DMS53 (cell line): ENCODE measurements around the gene PDCD4.

Experiments used
- DNase-seq: peaks from one replicate; lab custom pipeline; 2025; lab: John Stamatoyannopoulos, UW

PDCD4 gene

DNA sequence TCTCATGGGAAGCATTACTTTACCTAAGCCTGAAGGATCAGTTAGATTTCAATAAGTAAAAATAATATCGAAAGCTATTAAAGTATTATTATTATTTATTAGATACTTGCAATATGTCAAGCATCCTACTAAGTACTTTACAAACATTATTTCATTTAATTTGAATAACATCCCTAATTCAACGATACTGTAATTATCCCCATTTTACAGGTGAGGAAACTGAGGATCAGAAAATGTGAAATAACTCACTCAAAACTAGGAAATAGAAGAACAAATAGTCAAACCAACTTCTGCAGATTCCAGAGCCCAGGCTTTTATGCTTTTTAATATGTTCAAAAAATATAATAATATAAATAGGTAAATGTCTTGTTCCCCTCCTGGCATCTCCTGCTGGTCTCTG lies 10.3 kb upstream of the PDCD4 start:
- no peak for DNase-seq

DNA sequence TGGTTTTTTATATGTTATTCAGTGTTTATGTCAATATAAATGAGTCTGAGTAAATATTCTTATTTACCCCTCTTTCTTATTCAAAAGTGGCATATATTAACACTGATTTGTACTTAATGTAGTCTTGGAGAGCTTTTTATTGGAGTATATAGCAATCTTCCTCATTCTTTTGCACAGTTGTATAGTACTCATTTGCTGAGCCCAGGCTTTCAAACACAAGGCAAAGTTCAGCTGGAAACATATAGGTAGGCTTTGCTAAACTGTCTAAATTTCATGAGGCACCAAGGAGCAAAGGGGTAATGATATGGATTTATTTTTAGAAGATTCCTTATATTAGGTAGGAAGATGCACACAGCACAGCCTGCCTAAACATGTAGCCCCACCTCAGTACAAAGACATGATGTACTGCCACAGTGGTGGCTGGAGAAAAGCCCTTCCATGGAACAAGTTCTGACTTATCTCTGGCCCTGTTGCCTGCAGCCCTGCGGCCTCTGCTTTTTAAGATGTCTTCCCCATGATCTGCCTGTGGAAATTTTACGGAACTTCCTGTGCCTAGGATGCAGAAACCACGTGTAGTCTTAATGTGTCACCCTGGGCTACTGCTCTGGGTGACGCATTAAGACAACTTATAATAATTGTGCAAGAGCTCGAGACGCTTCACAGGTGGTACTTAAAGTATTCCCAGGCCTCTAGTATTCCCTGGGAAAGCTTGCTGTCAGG lies 9.6 kb upstream of the PDCD4 start:
- DNase-seq: no peak

DNA sequence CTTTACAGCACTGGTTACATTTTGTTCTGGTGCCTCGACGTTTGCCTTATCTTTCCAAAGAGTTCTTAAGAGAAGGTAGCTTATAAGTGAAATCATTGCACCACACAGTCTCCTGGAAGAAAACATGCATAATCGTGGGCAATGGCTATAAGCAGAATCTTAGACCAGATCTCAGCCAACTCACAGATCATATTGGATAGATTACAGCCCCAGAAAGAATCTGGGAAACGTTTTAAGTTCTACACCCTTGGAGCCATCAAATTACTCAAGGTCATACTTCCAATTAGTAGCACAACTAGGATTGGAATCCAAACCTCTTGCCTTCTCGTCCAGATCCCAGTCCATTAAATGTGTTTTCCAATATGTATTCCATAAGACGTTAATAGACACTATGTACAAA lies 8.8 kb upstream of the PDCD4 start:
- no peak for DNase-seq

DNA sequence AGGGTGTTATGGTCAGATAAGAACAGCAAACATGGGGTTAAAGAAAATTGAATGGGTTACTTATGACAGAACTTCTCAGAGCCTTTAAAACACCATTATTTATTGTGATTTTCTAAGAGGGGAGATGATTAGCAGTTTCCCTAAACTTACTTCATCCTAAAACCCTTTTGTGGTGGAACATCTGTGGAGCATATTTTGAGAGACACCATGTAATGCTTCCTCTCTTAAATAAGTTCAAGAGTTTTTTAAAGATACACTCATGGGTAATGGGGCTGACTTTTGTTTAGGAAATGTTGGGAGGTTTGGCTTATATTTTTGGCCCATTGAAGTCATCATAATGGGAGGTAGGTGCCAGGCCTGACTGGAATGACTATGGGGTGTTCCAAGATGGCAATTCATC lies 8.4 kb upstream of the PDCD4 start:
- no peak for DNase-seq

DNA sequence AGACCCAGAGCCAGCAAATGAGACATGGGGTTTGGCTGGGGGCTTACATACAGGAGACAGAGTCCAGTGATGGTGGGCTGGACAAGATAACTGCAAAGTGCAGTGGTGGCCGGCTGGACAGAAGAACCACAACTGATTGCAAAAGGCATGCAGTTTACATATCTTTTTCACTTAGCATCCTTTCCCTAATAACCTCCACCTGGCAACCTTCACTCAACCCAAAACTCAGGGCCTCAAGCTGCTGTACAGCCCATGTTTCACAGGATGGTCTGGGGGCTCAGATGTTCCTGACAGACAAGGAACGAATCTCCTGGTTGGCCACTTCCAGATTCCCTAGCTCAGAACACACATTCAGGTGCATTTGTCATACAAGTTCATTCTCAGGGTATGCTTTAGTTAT lies 7.8 kb upstream of the PDCD4 start:
- DNase-seq: no peak

DNA sequence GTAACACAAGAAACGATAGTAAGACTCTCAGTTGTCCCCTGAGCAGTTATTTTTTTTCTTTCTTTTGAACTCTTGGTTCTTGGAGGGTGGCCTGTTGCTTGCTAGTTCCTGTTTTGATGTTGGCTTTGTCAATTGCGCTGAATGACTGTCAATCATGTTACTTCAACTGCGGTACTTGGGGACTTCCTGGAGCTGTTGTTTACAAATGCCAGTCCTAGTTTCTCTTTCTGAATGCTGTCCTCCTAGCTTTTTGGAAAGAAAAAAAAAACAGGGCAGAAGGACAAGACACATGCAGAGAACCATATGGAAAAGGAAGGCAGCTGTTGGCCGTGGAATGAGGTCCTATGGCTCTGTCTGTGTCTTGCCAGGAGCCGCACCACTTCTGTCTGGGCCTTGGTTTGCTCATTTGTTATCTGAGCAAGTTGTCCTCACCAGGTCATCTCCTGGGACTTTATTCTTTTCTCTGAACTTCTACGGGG lies 7.0 kb upstream of the PDCD4 start:
- DNase-seq: peak; percentile 66

DNA sequence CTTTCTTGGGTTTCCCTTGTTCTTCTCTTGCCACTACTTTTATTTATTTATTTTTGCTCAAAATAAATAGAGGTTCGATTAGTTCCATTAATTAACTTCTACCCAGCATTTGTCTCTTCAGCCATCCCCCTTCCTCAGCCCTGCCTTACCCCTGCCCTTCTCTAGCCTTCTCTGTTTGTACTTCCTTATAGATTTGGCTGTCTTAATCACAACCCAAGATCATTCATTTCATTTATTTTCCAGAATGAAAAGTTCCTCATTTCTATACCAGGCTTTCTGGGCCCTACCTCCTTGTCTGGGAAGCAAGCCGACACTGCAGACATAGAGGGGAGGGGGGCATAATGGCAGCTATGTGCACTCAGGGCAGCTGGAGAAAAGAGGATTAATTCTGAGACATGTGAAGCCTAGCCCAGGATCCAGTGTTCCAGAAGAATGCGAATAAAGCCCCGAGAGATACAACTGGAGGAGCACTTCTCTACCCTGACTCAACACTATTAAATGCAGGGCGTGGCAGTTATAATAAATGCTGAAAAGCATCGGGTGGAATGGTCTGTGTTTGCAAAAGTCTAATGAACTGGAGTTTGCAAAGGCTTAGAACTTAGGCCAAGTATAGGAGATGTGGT lies 6.4 kb upstream of the PDCD4 start:
- no peak for DNase-seq

DNA sequence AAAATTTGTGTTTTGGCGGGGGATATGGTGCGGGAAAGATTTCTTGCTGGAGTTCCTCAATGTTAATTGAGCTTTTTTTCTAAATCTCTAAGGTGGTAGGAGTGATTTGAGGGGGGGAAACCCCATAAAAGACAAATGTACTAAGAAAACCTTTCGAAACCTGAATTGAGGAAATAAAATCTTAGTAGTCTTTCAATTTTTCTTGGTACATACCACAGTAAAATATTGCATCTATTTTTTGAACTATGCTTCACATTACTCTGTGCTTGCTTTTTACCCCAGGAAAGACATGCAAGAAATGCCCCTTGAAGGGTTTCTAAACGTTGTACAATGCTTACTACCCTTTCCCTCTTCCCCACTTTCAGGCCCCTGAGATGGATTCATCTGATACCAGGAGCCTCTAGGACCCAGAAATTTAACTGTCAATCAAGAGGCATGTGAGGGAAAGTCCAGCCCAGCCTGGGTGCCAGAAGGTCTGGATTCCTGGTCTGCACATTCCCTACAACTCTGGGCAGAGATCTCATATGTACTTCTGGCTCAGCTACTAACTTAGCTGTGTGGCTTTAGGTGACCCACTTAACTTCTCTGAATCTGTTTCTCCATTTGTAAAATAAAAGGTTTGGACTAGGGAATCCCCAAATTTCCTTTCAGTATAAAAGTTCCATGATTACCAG lies 5.8 kb upstream of the PDCD4 start:
- no peak for DNase-seq

DNA sequence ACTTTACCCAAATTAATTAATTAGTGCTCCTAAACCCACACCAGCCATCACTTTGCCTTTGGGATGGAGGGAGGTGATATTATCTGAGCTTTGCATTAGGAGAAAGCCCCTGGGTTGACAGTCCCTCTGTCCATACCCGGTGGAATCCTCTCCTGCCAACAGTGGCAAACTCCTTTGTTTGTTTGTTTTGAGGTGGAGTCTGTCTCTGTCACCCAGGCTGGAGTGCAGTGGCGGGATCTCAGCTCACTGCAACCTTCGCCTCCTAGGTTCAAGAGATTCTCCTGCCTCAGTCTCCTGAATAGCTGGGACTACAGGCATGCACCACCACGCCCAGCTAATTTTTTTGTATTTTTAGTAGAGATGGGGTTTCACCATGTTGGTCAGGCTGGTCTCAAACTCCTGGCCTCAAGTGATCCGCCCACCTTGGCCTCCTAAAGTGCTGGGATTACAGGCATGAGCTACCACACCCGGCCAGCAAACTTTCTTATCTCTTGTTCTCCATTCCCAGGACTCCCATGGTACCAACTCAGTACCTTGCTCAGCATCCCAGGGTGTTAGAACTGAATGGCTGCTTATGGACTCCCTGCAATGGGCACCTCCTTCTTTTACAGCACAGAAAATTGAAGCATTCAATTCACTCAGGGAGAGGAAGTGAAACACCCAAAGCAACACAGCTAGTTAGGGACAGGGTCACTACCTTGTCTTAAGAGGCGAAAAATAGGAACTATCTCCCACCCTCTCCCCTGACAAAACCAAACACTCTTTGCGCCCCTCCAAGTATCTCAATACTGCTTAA lies 4.5 kb upstream of the PDCD4 start:
- peak; percentile 10 for DNase-seq

DNA sequence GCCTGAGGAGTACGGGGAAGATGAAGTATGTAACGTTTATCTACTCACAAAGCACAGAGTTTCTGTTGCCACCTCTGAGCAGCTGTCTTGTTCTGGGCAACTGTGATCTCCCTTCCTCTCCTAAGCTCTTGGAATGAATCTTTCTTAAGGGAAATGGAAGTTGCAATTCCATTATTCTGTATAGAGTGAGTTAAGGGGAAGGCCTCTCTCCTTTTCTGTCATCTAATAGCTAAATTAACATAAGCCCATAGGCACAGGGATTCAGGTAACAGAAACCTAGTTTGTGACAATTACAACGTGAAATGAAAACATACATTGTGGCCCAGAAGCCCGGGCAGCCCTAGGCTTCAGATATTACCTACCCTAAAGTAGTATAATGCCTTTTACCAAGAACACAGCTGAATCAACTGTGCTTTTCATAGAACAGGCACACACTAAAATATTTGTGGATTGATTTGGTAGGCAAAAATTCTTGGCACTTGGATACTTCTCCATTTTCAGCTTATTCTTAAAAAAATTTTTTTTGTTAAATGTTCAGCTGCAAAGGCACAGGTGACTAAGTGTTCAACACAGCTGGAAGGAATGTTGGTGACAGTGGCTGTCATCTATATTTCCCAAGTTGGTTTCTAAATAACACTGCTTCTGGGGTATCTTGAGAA lies 3.8 kb upstream of the PDCD4 start:
- no peak for DNase-seq

DNA sequence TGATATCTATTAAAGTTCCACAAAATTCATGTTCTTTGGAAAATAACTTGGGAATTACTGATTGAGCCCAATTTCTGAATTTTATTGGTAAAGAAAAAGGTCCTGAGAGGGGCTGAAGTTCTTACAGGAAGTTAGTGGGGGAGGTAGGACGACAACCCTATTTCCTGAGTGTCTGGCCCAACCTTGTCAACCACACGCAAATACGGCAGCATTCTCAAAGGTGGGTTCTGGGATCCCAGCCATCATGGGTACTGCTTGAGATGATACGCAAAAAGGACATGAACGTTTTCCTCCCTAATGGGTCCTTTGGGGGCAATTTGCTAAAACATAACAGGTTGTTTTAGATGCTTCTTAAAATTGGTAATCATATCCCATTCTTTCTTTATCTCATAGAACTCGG lies 2.7 kb upstream of the PDCD4 start:
- no peak for DNase-seq

DNA sequence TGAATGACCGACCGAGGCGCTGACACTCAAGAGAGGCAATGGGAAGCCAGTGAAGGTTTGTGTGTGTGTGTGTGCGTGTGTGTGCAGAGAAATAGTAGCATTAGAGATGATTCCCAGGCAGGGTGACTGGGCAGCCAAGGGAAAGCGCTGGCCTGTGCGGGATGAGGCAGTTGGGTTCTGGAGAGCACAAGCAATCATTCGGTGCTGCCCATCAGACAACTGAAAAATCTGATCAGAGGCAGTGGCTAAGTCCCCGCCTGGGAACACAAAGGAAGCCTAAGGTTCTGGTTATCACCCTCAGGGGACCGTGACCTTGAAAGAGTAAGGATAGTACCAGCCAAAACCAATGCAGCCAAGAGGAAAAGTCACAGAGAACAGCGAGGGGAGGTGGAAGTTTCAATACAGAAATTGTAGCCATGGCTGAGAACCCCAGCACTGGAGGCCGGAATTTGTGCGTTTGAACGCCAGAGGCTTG lies 868 bp upstream of the PDCD4 start:
- DNase-seq: peak; percentile 47

DNA sequence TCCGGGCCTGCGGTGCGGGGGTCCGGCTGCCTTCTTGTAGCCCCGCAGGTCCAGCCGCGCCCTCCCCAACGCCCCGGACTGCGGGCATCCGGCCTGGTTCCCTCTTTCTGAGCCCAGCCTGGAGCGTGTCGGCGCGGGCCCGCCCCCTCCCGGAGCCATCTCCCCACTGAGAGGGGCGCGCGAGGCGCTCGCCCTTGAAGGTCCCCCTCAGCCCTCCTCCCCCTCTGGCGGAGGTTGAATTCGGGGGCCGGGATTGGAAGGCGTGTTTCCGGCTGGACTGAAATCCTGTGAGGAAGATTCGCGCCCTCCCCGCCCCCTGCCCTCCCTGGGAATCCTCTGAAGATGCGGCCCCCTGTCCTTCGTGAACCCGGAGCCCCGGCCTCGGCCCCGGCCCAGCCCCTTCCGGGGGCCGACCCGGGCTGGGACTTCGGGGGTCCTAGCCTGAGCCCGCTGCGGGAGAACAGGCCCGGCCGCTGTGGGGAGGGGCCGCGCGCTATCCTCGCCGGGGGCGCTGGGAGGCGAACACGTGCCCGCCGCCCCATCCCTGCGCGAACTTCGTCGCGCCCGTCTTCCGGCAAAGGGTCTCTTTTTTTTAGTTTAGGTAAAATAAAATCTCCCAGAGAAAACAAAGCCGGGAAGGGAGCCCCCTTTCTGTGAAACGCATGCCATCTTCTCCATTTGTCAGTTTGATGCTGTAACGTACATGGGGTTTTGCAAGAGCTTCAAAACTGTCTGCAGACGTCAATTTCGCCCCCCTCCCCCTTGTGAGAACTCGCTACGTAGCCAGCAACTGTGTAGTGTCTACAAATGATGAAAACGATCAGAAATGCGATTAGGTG lies 636 bp downstream of the PDCD4 start:
- peak; percentile 74 for DNase-seq

DNA sequence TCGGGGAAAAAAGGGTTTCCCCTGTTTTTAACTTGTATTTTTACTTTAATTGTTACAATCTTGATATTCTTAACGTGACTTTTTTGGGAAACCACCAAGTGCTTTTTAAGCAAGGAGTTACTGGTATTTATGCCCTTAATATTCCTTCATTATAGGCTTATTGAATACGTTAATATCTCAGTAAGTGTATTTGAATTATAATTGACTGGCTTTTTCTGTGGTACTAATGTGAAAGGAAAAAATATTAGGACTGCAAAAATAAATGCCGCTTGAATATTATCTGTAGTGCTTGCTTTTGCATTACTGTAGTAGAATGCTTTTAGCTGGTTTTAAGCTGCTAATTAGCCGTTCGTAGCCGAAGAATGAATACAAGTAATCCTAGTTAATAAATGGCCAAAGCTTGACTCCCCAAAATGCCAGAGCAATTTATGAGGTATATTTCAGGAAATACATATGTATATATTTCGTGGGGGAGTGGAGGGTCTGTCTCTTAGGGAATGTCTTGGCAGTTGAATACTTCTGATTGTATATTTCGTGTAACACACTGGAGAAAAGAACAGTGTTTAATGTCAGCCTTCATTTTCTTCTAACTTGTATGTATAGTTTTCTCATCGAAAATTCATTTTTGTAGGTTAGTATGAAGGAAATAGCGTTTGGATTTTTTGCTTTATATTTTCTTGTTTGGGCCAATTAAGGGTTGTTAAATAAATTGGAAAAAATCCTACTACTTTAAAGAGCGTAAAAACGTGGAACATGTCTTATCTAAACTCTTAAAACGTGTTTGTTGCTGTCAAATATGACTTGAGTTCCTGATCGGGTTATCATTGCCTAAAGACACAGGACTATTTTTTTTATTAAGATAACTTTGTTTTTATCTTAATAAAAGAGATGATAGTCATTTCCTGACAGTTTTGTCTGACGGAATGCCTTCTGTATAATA lies 1.5 kb downstream of the PDCD4 start:
- peak; percentile 20 for DNase-seq

DNA sequence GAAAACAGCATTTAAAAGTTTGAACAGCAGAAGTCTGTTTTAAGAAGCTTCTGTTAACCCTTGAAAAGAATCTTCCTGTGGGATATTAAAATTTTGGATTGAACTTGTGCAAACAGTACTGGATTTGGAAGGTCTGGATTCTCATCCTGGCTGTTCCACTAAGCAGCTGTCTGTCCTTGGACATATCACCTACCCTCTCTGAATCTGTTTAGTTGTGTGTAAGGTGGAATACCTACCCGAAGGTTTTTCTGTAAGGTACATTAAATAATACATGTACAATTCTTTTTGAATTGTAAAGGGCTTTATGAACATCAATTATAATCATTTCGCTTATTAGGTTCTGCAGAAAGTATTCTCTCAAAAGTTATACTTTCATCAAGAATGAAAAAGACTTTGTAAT lies 2.2 kb downstream of the PDCD4 start:
- DNase-seq: no peak

DNA sequence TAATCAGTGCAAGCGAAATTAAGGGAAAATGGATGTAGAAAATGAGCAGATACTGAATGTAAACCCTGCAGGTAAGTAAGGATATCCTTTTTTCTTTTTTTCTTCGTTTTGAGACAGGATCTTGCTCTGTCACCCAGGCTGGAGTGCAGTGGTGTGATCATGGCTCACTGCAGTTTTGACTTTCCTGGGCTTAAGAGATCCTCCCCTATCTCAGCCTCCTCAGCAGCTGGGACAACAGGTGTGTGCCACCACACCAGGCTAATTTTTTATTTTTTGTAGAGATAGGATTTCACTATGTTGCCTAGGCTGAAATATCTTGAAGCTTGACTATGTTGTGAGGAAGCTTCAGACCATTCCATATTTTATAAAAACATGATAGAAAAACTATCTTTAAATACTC lies 4.3 kb downstream of the PDCD4 start:
- peak; percentile 18 for DNase-seq

DNA sequence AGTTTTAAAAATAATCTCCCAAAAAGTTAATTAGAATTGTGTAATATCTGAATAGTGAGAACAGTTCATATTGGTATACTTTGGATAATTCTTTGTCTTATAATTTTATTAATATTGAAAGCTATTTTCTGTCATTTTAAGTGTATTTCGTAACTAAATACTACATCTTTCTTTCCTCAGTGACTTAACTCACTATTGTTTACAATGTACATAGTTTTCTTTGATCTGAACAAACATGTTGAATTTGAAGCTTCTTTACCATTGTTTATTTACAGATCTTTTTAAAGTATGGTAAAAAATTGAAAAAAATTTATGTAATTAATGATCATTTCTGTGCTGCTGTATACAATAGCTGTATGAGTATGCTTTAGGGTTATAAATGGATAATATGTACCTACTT lies 5.1 kb downstream of the PDCD4 start:
- DNase-seq: peak; percentile 14

DNA sequence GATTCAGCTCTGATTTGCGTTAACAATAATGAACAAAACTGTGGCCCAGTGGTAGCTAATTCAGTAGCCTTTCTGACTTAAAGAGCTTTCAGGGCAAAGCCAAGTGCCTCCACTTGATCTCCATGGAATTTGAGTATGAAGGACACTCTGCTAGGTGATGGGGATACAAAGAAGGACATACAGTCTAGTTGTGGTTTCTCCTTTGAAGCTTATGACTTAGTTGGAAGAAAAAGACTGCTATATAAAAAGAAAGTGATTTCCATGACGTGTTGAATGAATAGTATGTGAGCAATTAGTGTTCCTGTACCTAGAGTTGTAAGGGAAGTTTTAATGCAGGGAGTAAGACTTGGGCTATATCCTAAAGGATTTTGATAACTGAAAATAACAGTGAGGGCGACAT lies 8.3 kb downstream of the PDCD4 start:
- DNase-seq: no peak

DNA sequence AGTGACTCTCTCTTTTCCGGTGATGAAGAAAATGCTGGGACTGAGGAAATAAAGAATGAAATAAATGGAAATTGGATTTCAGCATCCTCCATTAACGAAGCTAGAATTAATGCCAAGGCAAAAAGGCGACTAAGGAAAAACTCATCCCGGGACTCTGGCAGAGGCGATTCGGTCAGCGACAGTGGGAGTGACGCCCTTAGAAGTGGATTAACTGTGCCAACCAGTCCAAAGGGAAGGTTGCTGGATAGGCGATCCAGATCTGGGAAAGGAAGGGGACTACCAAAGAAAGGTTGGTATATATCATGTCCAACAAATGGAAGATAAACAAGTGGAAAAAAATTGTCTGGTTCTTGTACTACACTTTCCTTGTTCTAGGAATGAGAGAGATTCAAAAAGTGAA lies 9.5 kb downstream of the PDCD4 start:
- DNase-seq: no peak

DNA sequence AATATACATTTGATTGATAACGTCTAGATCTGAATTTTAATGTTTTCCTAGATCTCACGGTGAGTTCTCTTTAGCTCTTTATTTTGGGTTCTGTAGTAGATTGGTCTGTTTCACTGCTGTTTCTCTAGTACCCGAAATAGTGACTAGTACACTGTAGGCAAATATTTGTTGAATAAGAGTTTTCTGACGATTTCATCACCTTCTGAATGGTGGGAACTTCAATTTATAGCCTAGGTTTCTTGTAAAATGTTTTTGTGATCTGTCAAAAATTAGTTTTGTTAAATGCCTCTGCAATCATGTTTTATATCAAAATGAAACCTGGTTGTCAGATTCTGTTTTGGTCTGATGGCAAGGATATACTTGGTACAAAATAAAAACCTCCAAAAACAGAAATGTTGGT lies 10.2 kb downstream of the PDCD4 start:
- DNase-seq: no peak
